PC-9 (cell line): ENCODE measurements around the gene MME.

Experiments
- CTCF ChIP-seq: fragments of 200-600 bp; sonication (generic); conservative IDR thresholded peaks from 2 replicates; pipeline ENCODE4 v1.6.1; 2017; ENCODE audit warnings: mixed run types, antibody characterized with exemption, mild to moderate bottlenecking, moderate library complexity
- EZH2 ChIP-seq: fragments of 200-600 bp; sonication (generic); IDR thresholded peaks from 2 replicates; pipeline ENCODE4 v1.8.0; 2017; ENCODE audit warnings: antibody characterized with exemption, low read depth

GRCh38 chr3:155093261-155093660, 13.1 kb downstream of the MME start:
- no peak for TF ChIP-seq CTCF
- no peak for TF ChIP-seq EZH2
